ENCODE measurements around the gene ZNRF3.

ZNRF3 gene

GRCh38 chr22:28989484-28989883 is 106.1 kb downstream of the ZNRF3 start:
- H3K36me3 ChIP-seq (ENCODE audit: insufficient read depth, low read length): peaks cover 43% of the 10 kb centered on the region
- H3K4me3 ChIP-seq (ENCODE audit: low read length): peak overlapping the region; percentile 23
- no peaks in the 10 kb centered on the region for H3K27me3 ChIP-seq (ENCODE audit: insufficient read depth, low read length)
- H3K9ac ChIP-seq (ENCODE audit: low read depth, low read length): peak overlapping the region; percentile 68
- H3K9me3 ChIP-seq (ENCODE audit: insufficient read depth, low read depth, low read length): peaks cover 3% of the 10 kb centered on the region; the same call in 1 of the 2 replicates
- H3K4me1 ChIP-seq (ENCODE audit: insufficient read depth, low read length): peaks cover 48% of the 10 kb centered on the region
- H3K27ac ChIP-seq (ENCODE audit: low read depth, low read length): peak overlapping the region; percentile 97
- WGBS: 30% methylated on average over 7 of the region's 7 CpGs

- Histone ChIP-seq H3K9me3 (ENCODE audit: insufficient read depth, low read depth, low read length) (peaks cover 3% of the 10 kb centered on the region; the same call in 1 of the 2 replicates), H3K4me3 (ENCODE audit: low read length) (no peak overlapping the region), H3K27ac (ENCODE audit: low read depth, low read length) (peak overlapping the region; percentile 97), H3K9ac (ENCODE audit: low read depth, low read length) (peak overlapping the region; percentile 68), H3K27me3 (ENCODE audit: insufficient read depth, low read length) (no peaks in the 10 kb centered on the region), H3K4me1 (ENCODE audit: insufficient read depth, low read length) (peaks cover 48% of the 10 kb centered on the region), H3K36me3 (ENCODE audit: insufficient read depth, low read length) (peaks cover 43% of the 10 kb centered on the region)
- 72% methylated on average over 3 of the region's 4 CpGs for WGBS
Observed at GRCh38 chr22:28989912-28990311, 106.5 kb downstream of the ZNRF3 start.

GRCh38 chr22:28992565-28993356 is 109.4 kb downstream of the ZNRF3 start:
- Histone ChIP-seq H3K4me1 (ENCODE audit: insufficient read depth, low read length) (peaks cover 35% of the 10 kb centered on the region), H3K9ac (ENCODE audit: low read depth, low read length) (no peak overlapping the region), H3K27ac (ENCODE audit: low read depth, low read length) (no peak overlapping the region), H3K4me3 (ENCODE audit: low read length) (no peak overlapping the region), H3K9me3 (ENCODE audit: insufficient read depth, low read depth, low read length) (no peaks in the 10 kb centered on the region), H3K27me3 (ENCODE audit: insufficient read depth, low read length) (no peaks in the 10 kb centered on the region), H3K36me3 (ENCODE audit: insufficient read depth, low read length) (peaks cover 33% of the 10 kb centered on the region)
- 92% methylated on average over 4 of the region's 4 CpGs for WGBS

GRCh38 chr22:28994522-28994921 is 111.2 kb downstream of the ZNRF3 start:
- no peak overlapping the region for H3K4me3 ChIP-seq (ENCODE audit: low read length)
- WGBS: over 99% methylated on average over 4 of the region's 4 CpGs
- no peak overlapping the region for H3K9ac ChIP-seq (ENCODE audit: low read depth, low read length)
- peaks cover 22% of the 10 kb centered on the region for H3K4me1 ChIP-seq (ENCODE audit: insufficient read depth, low read length)
- peaks cover 25% of the 10 kb centered on the region for H3K36me3 ChIP-seq (ENCODE audit: insufficient read depth, low read length)
- no peaks in the 10 kb centered on the region for H3K9me3 ChIP-seq (ENCODE audit: insufficient read depth, low read depth, low read length)
- H3K27me3 ChIP-seq (ENCODE audit: insufficient read depth, low read length): no peaks in the 10 kb centered on the region
- H3K27ac ChIP-seq (ENCODE audit: low read depth, low read length): no peak overlapping the region

- no peaks in the 10 kb centered on the region for H3K27me3 ChIP-seq (ENCODE audit: insufficient read depth, low read length)
- no peaks in the 10 kb centered on the region for H3K9me3 ChIP-seq (ENCODE audit: insufficient read depth, low read depth, low read length)
- H3K9ac ChIP-seq (ENCODE audit: low read depth, low read length): no peak overlapping the region
- H3K4me1 ChIP-seq (ENCODE audit: insufficient read depth, low read length): peaks cover 22% of the 10 kb centered on the region
- peaks cover 24% of the 10 kb centered on the region for H3K36me3 ChIP-seq (ENCODE audit: insufficient read depth, low read length)
- no peak overlapping the region for H3K4me3 ChIP-seq (ENCODE audit: low read length)
- WGBS: 78% methylated on average over 2 of the region's 2 CpGs
- H3K27ac ChIP-seq (ENCODE audit: low read depth, low read length): no peak overlapping the region
Observed at GRCh38 chr22:28995551-28995950, 112.2 kb downstream of the ZNRF3 start.

GRCh38 chr22:28997342-28997741 is 114.0 kb downstream of the ZNRF3 start:
- Histone ChIP-seq H3K4me1 (ENCODE audit: insufficient read depth, low read length) (peaks cover 26% of the 10 kb centered on the region), H3K36me3 (ENCODE audit: insufficient read depth, low read length) (peaks cover 11% of the 10 kb centered on the region), H3K4me3 (ENCODE audit: low read length) (no peak overlapping the region), H3K27ac (ENCODE audit: low read depth, low read length) (no peak overlapping the region), H3K9me3 (ENCODE audit: insufficient read depth, low read depth, low read length) (no peaks in the 10 kb centered on the region), H3K9ac (ENCODE audit: low read depth, low read length) (no peak overlapping the region), H3K27me3 (ENCODE audit: insufficient read depth, low read length) (no peaks in the 10 kb centered on the region)
- 92% methylated on average over 3 of the region's 3 CpGs for WGBS

GRCh38 chr22:28998681-28999080 is 115.3 kb downstream of the ZNRF3 start:
- 93% methylated on average over 3 of the region's 3 CpGs for WGBS
- Histone ChIP-seq H3K27me3 (ENCODE audit: insufficient read depth, low read length) (no peaks in the 10 kb centered on the region), H3K27ac (ENCODE audit: low read depth, low read length) (peak overlapping the region; percentile 35; the same call in 1 of the 2 replicates), H3K4me1 (ENCODE audit: insufficient read depth, low read length) (peaks cover 36% of the 10 kb centered on the region), H3K9ac (ENCODE audit: low read depth, low read length) (no peak overlapping the region), H3K9me3 (ENCODE audit: insufficient read depth, low read depth, low read length) (no peaks in the 10 kb centered on the region), H3K4me3 (ENCODE audit: low read length) (no peak overlapping the region), H3K36me3 (ENCODE audit: insufficient read depth, low read length) (no peaks in the 10 kb centered on the region; the same call in 1 of the 2 replicates)

GRCh38 chr22:28999510-28999909 is 116.1 kb downstream of the ZNRF3 start:
- Histone ChIP-seq H3K27ac (ENCODE audit: low read depth, low read length) (peak overlapping the region; percentile 66), H3K9me3 (ENCODE audit: insufficient read depth, low read depth, low read length) (no peaks in the 10 kb centered on the region)
- 86% methylated on average over 7 of the region's 7 CpGs for WGBS

GRCh38 chr22:28999919-29000556 is 116.7 kb downstream of the ZNRF3 start:
- H3K36me3 ChIP-seq (ENCODE audit: insufficient read depth, low read length): no peaks in the 10 kb centered on the region; the same call in 1 of the 2 replicates
- peak overlapping the region; percentile 51 for H3K9ac ChIP-seq (ENCODE audit: low read depth, low read length)
- no peak overlapping the region for H3K4me3 ChIP-seq (ENCODE audit: low read length)
- H3K9me3 ChIP-seq (ENCODE audit: insufficient read depth, low read depth, low read length): no peaks in the 10 kb centered on the region
- H3K27me3 ChIP-seq (ENCODE audit: insufficient read depth, low read length): no peaks in the 10 kb centered on the region
- peaks cover 44% of the 10 kb centered on the region for H3K4me1 ChIP-seq (ENCODE audit: insufficient read depth, low read length)
- peak overlapping the region; percentile 66 for H3K27ac ChIP-seq (ENCODE audit: low read depth, low read length)
- no CpG with 5 or more reads among the region's 1 CpG for WGBS

More at GRCh38 chr22:28999510-28999909, 116.1 kb downstream of the ZNRF3 start:
- Histone ChIP-seq H3K36me3 (ENCODE audit: insufficient read depth, low read length) (no peaks in the 10 kb centered on the region; the same call in 1 of the 2 replicates), H3K4me3 (ENCODE audit: low read length) (no peak overlapping the region), H3K9ac (ENCODE audit: low read depth, low read length) (peak overlapping the region; percentile 51), H3K4me1 (ENCODE audit: insufficient read depth, low read length) (peaks cover 43% of the 10 kb centered on the region), H3K27me3 (ENCODE audit: insufficient read depth, low read length) (no peaks in the 10 kb centered on the region)

- no peaks in the 10 kb centered on the region; the same call in 1 of the 2 replicates for H3K36me3 ChIP-seq (ENCODE audit: insufficient read depth, low read length)
- peak overlapping the region; percentile 45 for H3K9ac ChIP-seq (ENCODE audit: low read depth, low read length)
- H3K27ac ChIP-seq (ENCODE audit: low read depth, low read length): peak overlapping the region; percentile 66
- 98% methylated on average over 3 of the region's 5 CpGs for WGBS
- H3K4me3 ChIP-seq (ENCODE audit: low read length): no peak overlapping the region
- no peaks in the 10 kb centered on the region for H3K9me3 ChIP-seq (ENCODE audit: insufficient read depth, low read depth, low read length)
- H3K27me3 ChIP-seq (ENCODE audit: insufficient read depth, low read length): no peaks in the 10 kb centered on the region
- peaks cover 46% of the 10 kb centered on the region for H3K4me1 ChIP-seq (ENCODE audit: insufficient read depth, low read length)
Observed at GRCh38 chr22:29000641-29001040, 117.3 kb downstream of the ZNRF3 start.

- Histone ChIP-seq H3K27ac (ENCODE audit: low read depth, low read length) (peak overlapping the region; percentile 61; the same call in 1 of the 2 replicates), H3K27me3 (ENCODE audit: insufficient read depth, low read length) (no peaks in the 10 kb centered on the region), H3K9me3 (ENCODE audit: insufficient read depth, low read depth, low read length) (no peaks in the 10 kb centered on the region), H3K36me3 (ENCODE audit: insufficient read depth, low read length) (no peaks in the 10 kb centered on the region; the same call in 1 of the 2 replicates), H3K4me1 (ENCODE audit: insufficient read depth, low read length) (peaks cover 52% of the 10 kb centered on the region), H3K4me3 (ENCODE audit: low read length) (no peak overlapping the region), H3K9ac (ENCODE audit: low read depth, low read length) (no peak overlapping the region)
- WGBS: 98% methylated on average over 4 of the region's 4 CpGs
Observed at GRCh38 chr22:29002603-29003002, 119.2 kb downstream of the ZNRF3 start.
